Epithelial cell of esophagus (primary cell): Measurements from ENCODE around the gene EML6.

Experiments
- DNase-seq: peaks from one replicate; pipeline ENCODE4 v3.0.0; 2010; ENCODE audit warnings: low read depth
- H3K4me3 ChIP-seq: 2 replicates; pipeline ENCODE4 v1.5.1; 2011; ENCODE audit warnings: mild to moderate bottlenecking, low read length, control low read depth
- TF ChIP-seq, protein P1 (sequence below): IDR thresholded peaks from 2 replicates; pipeline ENCODE4 v1.5.1; 2011; ENCODE audit warnings: low read depth, mild to moderate bottlenecking, low read length, control low read depth, inconsistent platforms; ENCODE audit not compliant: insufficient read depth; ENCODE audit errors: missing control alignments

EML6 gene

DNA sequence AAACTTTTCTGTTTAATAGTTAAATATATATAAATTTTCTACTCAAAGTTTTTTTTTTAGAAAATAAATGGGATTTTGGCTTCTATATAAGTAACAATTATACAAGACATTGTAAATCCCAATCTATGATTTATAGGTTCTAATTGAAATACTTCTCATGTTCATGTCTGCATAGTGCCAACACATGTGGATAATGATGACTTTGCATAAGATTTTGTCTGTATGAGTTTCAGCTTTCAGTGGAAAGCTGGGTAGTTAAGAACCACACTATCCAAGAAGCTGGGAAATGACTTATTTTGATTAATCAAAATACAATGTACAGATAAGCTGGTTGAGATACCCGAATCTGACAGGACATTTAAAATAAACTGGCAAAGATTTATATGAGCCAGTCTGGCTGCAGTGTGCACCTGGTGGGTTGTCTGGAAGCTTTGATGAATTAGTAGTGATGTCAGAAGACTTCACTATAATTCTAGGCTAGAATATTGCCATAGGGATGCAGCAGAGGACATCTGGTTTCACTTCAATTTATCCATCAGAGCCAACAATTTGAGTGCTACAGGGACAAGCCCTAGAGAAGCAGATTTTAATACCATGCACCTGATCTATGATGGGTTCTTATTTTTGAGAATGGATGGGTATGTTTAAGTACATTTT is 45.4 kb downstream of the EML6 start:
- TF ChIP-seq, protein P1, sequence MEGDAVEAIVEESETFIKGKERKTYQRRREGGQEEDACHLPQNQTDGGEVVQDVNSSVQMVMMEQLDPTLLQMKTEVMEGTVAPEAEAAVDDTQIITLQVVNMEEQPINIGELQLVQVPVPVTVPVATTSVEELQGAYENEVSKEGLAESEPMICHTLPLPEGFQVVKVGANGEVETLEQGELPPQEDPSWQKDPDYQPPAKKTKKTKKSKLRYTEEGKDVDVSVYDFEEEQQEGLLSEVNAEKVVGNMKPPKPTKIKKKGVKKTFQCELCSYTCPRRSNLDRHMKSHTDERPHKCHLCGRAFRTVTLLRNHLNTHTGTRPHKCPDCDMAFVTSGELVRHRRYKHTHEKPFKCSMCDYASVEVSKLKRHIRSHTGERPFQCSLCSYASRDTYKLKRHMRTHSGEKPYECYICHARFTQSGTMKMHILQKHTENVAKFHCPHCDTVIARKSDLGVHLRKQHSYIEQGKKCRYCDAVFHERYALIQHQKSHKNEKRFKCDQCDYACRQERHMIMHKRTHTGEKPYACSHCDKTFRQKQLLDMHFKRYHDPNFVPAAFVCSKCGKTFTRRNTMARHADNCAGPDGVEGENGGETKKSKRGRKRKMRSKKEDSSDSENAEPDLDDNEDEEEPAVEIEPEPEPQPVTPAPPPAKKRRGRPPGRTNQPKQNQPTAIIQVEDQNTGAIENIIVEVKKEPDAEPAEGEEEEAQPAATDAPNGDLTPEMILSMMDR: no peak
- H3K4me3 ChIP-seq: no peak overlapping the region
- no peak for DNase-seq

DNA sequence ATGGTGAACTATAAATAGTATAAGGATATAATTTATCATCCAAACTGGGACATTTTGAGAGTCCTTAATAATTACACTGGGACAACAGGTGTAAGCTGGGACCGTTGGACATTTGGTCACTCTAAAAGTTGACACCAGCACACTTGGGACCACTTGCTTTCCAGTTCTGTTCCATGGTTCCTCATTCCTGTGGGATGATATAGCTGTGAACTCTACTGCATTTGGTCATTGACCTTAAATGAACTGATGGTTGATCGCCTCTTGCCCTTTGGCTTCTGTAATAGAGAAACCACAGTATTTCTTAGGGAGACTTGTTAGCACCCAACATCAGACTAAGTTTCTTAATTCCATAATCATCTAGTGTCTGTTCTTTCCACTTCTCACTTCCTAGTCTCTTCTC is 46.7 kb downstream of the EML6 start:
- no peak for DNase-seq
- TF ChIP-seq, protein P1: no peak
- no peak overlapping the region for H3K4me3 ChIP-seq

DNA sequence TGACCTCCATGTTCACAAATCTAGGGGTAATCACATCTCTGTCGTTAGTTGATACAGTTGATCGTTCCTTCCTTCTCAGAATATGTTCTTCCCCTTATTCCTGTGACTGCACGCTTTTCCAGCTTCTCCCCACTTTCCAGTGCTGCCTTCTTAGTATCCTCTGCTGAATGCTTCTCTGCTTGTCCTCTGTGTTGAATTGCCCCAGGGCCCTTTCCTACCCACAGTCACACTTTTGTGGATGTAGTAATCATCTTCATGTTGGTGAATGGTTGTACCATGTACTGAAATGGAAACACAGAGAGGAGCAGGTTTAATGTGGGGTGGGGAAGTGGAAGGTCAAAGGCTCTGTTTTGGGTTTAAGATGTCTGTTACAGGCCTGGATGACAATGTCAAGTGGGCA is 47.2 kb downstream of the EML6 start:
- H3K4me3 ChIP-seq: no peak overlapping the region
- DNase-seq: peak; percentile 37
- TF ChIP-seq, protein P1: no peak

- H3K4me3 ChIP-seq: no peak overlapping the region
- DNase-seq: peak; percentile 91
- TF ChIP-seq, protein P1: no peak
Measured at GRCh38 chr2:54771166-54771885, 47.9 kb downstream of the EML6 start.

GRCh38 chr2:54772110-54772509 is 48.6 kb downstream of the EML6 start:
- no peak overlapping the region for H3K4me3 ChIP-seq
- TF ChIP-seq, protein P1: no peak
- peak; percentile 86 for DNase-seq

- peak; percentile 50 for DNase-seq
- H3K4me3 ChIP-seq: no peak overlapping the region
Measured at GRCh38 chr2:54772531-54772930, 49.1 kb downstream of the EML6 start.

More at GRCh38 chr2:54772531-54772930, 49.1 kb downstream of the EML6 start:
- TF ChIP-seq, protein P1: no peak
